OCI-LY7 (cell line): ENCODE data around the gene IL1RAPL1. TPM values are rescaled to one million over a fixed set of nuclear protein-coding genes. Genes with fewer than 3 reads are reported as not detected.

Source experiments
- BruUV-seq: library from RNA; stranded (reverse); fragments of 400-500 nt; replicated peaks from 2 replicates; lab custom pipeline; 2021; lab: Mats Ljungman, UMichigan
- CTCF ChIA-PET: fragments of 300-600 bp; sonication (Branson Sonifier 250); formaldehyde crosslinking; loops from one replicate; lab custom pipeline; 2022; ENCODE audit warnings: antibody characterized with exemption; ENCODE audit not compliant: unreplicated experiment; lab: Charles Lee
- POLR2A ChIA-PET: fragments of 300-600 bp; sonication (Branson Sonifier 250); formaldehyde crosslinking; loops from one replicate; lab custom pipeline; 2022; ENCODE audit warnings: antibody characterized with exemption; lab: Charles Lee
- DNase-seq: peaks from one replicate; pipeline ENCODE4 v3.0.0-alpha.2; 2015; ENCODE audit warnings: low spot score
- H2AFZ ChIP-seq: fragments of 200-600 bp; sonication (generic), shearing (Covaris generic); 2 replicates; pipeline ENCODE4 v1.6.1; 2014; ENCODE audit warnings: mild to moderate bottlenecking, antibody characterized with exemption, low read length, moderate library complexity
- H3K27ac ChIP-seq: fragments of 200-600 bp; sonication (generic); 2 replicates; pipeline ENCODE4 v1.5.1; 2014; ENCODE audit warnings: mixed run types, low read depth, mild to moderate bottlenecking, moderate library complexity, low read length, inconsistent platforms; ENCODE audit not compliant: poor library complexity, severe bottlenecking
- H3K36me3 ChIP-seq: fragments of 200-600 bp; sonication (generic); 2 replicates; pipeline ENCODE4 v1.6.1; 2014; ENCODE audit warnings: mild to moderate bottlenecking, antibody characterized with exemption, low read length, moderate library complexity, mixed read lengths; ENCODE audit not compliant: insufficient read depth
- H3K4me1 ChIP-seq: fragments of 200-600 bp; sonication (generic); 2 replicates; pipeline ENCODE4 v1.5.1; 2014; ENCODE audit warnings: mild to moderate bottlenecking, low read length; ENCODE audit not compliant: insufficient read depth, poor library complexity, severe bottlenecking
- H3K4me2 ChIP-seq: fragments of 200-600 bp; sonication (generic); 2 replicates; pipeline ENCODE4 v1.6.1; 2014; ENCODE audit warnings: mild to moderate bottlenecking, low read length
- H3K4me3 ChIP-seq: fragments of 200-600 bp; sonication (generic); 2 replicates; pipeline ENCODE4 v1.5.1; 2014; ENCODE audit warnings: mild to moderate bottlenecking, low read depth, low read length; ENCODE audit not compliant: poor library complexity, severe bottlenecking
- H3K79me2 ChIP-seq: fragments of 200-600 bp; sonication (generic); 2 replicates; pipeline ENCODE4 v1.6.1; 2016; ENCODE audit warnings: low read depth, mild to moderate bottlenecking, low read length, moderate library complexity, mixed read lengths; ENCODE audit not compliant: insufficient read depth
- H3K9me2 ChIP-seq: fragments of 200-600 bp; sonication (generic); 2 replicates; pipeline ENCODE4 v1.6.1; 2016; ENCODE audit warnings: mild to moderate bottlenecking, low read length, mixed read lengths; ENCODE audit not compliant: insufficient read depth
- H3K9me3 ChIP-seq: fragments of 200-600 bp; sonication (generic); 2 replicates; pipeline ENCODE4 v1.6.1; 2014; ENCODE audit warnings: mild to moderate bottlenecking, mixed run types, low read length, mixed read lengths
- H4K20me1 ChIP-seq: fragments of 200-600 bp; sonication (generic); 2 replicates; pipeline ENCODE4 v1.6.1; 2014; ENCODE audit warnings: mild to moderate bottlenecking, antibody characterized with exemption, low read length, moderate library complexity, mixed read lengths; ENCODE audit not compliant: insufficient read depth
- EZH2phosphoT487 ChIP-seq: fragments of 200-600 bp; sonication (generic); IDR thresholded peaks from 2 replicates; pipeline ENCODE4 v1.6.1; 2018; ENCODE audit warnings: low read depth, borderline replicate concordance, mild to moderate bottlenecking, mixed run types, antibody characterized with exemption, low read length, moderate library complexity, mixed read lengths
- intact Hi-C: fragments of 100-400 bp; cut with micrococcal nuclease; formaldehyde crosslinking; loops from one replicate; pipeline ENCODE4 v1.10.0; 2022; ENCODE audit not compliant: unreplicated experiment
- total RNA-seq, 2 experiments: library from RNA; depleted of rRNA in 1 of 2; stranded (reverse); fragments of >200 nt in 1 of 2; shearing (Covaris generic) in 1 of 2; gene quantifications; 2 replicates each; pipeline ENCODE4 v1.2.3, GENCODE V29; 2014 to 2022
- TF ChIP-seq, protein P1 (sequence below): fragments of 200-600 bp; sonication (generic); conservative IDR thresholded peaks from 2 replicates; pipeline ENCODE4 v1.5.1; 2014; ENCODE audit warnings: mild to moderate bottlenecking, antibody characterized with exemption, low read length, moderate library complexity, mixed read lengths

Gene IL1RAPL1
- total RNA-seq, 2 experiments from 2014 or later = not detected

DNA sequence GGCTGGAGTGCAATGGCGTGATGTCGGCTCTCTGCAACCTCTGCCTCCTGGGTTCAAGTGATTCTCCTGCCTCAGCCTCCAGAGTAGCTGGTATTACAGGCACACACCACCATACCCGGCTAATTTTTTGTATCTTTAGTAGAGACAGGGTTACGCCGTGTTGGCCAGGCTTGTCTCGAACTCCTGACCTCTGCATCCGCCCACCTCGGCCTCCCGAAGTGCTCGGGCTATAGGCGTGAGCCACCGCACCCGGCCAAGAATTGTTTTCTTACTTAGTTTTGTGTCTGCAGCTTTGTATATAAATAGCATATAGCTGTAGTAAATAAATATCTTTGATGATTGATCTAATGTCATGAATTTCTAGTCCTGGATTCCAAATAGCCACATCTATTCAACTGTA, 81.1 kb downstream of the IL1RAPL1 start:
- Histone ChIP-seq H2AFZ (no peak overlapping the region), H3K79me2 (no peaks in the 10 kb centered on the region), H3K9me2 (no peaks in the 10 kb centered on the region), H3K4me3 (no peak overlapping the region), H3K36me3 (no peaks in the 10 kb centered on the region), H3K4me1 (no peaks in the 10 kb centered on the region), H3K27ac (no peak overlapping the region), H3K4me2 (no peak overlapping the region), H4K20me1 (no peaks in the 10 kb centered on the region), H3K9me3 (no peaks in the 10 kb centered on the region)
- no peak for DNase-seq
- TF ChIP-seq EZH2phosphoT487 = no peak
- TF ChIP-seq, protein P1, sequence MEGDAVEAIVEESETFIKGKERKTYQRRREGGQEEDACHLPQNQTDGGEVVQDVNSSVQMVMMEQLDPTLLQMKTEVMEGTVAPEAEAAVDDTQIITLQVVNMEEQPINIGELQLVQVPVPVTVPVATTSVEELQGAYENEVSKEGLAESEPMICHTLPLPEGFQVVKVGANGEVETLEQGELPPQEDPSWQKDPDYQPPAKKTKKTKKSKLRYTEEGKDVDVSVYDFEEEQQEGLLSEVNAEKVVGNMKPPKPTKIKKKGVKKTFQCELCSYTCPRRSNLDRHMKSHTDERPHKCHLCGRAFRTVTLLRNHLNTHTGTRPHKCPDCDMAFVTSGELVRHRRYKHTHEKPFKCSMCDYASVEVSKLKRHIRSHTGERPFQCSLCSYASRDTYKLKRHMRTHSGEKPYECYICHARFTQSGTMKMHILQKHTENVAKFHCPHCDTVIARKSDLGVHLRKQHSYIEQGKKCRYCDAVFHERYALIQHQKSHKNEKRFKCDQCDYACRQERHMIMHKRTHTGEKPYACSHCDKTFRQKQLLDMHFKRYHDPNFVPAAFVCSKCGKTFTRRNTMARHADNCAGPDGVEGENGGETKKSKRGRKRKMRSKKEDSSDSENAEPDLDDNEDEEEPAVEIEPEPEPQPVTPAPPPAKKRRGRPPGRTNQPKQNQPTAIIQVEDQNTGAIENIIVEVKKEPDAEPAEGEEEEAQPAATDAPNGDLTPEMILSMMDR = no peak
- CTCF ChIA-PET = no interaction called here
- BruUV-seq = no TSS peak
- POLR2A ChIA-PET = no interaction called here
- intact Hi-C loops = no loop called here

DNA sequence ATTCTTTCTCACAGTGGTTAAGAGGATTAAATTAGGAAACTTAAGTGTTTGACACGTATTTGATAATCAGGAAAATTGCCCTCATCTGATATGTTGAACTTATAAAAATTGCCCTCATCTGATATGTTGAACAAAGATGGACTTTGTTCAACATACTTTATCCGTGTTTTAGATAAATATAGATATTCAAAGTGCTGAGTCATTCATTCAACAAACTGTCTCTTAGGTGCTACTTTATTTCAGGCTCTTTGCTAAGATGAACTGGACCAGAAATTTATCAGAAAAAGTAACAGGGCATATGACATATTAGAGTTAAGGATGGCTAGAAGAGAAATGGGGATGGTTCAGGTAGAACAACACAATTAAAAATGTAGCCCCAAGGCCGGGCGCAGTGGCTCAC, 81.7 kb downstream of the IL1RAPL1 start:
- H3K4me3 ChIP-seq = no peak overlapping the region
- TF ChIP-seq EZH2phosphoT487 = no peak
- TF ChIP-seq, protein P1 = no peak
- no peaks in the 10 kb centered on the region for H3K4me1 ChIP-seq
- no peak for DNase-seq
- no peaks in the 10 kb centered on the region for H3K9me2 ChIP-seq
- H3K36me3 ChIP-seq = no peaks in the 10 kb centered on the region
- ChIA-PET CTCF (no interaction called here), POLR2A (no interaction called here)
- no peaks in the 10 kb centered on the region for H3K79me2 ChIP-seq
- H3K4me2 ChIP-seq = no peak overlapping the region
- H3K27ac ChIP-seq = no peak overlapping the region
- no peaks in the 10 kb centered on the region for H3K9me3 ChIP-seq
- no TSS peak for BruUV-seq
- no peaks in the 10 kb centered on the region for H4K20me1 ChIP-seq
- intact Hi-C loops = no loop called here
- no peak overlapping the region for H2AFZ ChIP-seq

DNA sequence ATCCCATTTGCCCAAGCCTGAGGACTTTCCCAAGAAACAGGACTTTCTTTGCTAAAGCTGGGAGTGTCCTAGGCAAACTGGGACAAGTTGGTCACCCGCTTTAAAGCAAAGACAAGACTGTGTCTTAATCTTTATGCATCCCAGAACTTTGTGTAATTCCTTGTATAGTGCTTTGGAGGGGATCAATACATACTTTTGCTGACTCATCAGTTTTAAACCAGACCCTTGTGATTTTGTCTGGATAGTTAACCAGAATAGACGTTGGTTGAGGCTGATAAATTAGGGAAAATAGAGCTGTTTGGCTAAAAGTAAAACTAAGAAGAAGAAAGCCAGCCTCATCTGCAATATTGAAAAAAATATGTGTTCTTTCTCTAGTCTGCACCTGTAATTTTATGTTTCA, 82.8 kb downstream of the IL1RAPL1 start:
- Histone ChIP-seq H2AFZ (no peak overlapping the region), H3K79me2 (no peaks in the 10 kb centered on the region), H3K36me3 (no peaks in the 10 kb centered on the region), H4K20me1 (no peaks in the 10 kb centered on the region), H3K4me3 (no peak overlapping the region), H3K4me2 (no peak overlapping the region), H3K9me3 (no peaks in the 10 kb centered on the region), H3K4me1 (no peaks in the 10 kb centered on the region), H3K27ac (no peak overlapping the region), H3K9me2 (no peaks in the 10 kb centered on the region)
- intact Hi-C loops = no loop called here
- BruUV-seq = no TSS peak
- TF ChIP-seq EZH2phosphoT487 = no peak
- TF ChIP-seq, protein P1 = no peak
- ChIA-PET POLR2A (no interaction called here), CTCF (no interaction called here)
- no peak for DNase-seq
